ENCODE results near the gene SUGP1.

DNA sequence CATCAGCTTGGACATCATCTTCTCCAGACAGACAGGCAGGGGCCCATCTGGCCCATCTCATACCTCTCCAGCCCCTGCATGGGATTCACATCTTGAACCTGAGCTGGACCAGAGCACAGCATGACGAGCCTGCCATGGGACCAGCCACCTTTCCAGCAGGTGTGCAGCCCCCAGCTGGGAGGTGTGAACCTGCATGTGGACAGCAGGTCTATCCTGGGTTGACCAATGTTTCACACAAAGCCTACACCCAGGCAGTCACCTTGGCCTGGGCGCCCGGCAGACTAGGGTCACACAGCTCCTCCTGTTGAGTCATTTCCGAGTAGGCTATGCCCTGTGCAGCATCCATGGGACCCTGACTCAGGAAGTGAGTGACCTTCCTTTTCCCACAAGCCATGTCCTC lies 41.8 kb upstream of the SUGP1 start:
- no peak for TF ChIP-seq POLR2A (IDR thresholded peaks at IDR 0.05)
- TF ChIP-seq, protein P1, sequence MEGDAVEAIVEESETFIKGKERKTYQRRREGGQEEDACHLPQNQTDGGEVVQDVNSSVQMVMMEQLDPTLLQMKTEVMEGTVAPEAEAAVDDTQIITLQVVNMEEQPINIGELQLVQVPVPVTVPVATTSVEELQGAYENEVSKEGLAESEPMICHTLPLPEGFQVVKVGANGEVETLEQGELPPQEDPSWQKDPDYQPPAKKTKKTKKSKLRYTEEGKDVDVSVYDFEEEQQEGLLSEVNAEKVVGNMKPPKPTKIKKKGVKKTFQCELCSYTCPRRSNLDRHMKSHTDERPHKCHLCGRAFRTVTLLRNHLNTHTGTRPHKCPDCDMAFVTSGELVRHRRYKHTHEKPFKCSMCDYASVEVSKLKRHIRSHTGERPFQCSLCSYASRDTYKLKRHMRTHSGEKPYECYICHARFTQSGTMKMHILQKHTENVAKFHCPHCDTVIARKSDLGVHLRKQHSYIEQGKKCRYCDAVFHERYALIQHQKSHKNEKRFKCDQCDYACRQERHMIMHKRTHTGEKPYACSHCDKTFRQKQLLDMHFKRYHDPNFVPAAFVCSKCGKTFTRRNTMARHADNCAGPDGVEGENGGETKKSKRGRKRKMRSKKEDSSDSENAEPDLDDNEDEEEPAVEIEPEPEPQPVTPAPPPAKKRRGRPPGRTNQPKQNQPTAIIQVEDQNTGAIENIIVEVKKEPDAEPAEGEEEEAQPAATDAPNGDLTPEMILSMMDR (IDR thresholded peaks at IDR 0.05): no peak
